GM10847 (cell line): ENCODE data around the gene WARS2.

Experiments used
- POLR2A ChIP-seq: IDR thresholded peaks from 2 replicates; pipeline ENCODE4 v1.6.1; 2011; ENCODE audit not compliant: insufficient read length; ENCODE audit errors: extremely low read depth

WARS2 gene

DNA sequence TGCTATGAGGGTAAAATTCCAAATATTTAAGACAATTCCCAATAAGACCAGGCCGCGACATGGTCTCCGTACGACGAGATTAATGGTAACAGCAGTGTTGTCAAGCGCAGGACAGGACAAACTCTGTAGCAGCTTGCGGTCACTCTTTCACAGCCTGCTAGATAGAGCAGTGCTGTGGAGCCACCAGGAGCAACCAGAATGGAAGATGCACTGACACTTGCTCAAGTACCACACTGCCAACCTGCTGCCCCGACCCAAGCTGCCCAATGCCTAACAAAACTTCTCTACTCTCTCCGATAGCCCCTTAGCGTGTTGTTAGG is 636 bp downstream of the WARS2 start:
- no peak for TF ChIP-seq POLR2A

DNA sequence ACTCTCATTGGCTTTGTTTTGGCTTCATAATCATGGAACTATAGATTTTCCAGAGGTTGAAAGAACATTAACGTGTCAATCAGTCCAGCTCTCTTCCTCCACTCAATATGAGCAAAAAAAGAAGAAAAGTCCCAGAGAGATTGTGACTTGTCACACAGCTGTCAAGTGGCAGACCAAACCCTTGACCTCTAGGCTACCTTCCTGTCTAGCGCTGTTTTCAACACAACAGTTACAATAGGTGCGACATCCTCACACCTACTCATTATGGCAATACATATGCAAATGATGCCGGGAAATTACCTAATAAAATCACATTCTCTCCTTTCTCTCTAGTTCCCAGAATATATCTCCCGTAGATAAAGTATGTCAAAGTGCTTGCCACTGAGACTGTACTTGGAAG is 1.1 kb downstream of the WARS2 start:
- TF ChIP-seq POLR2A = no peak

DNA sequence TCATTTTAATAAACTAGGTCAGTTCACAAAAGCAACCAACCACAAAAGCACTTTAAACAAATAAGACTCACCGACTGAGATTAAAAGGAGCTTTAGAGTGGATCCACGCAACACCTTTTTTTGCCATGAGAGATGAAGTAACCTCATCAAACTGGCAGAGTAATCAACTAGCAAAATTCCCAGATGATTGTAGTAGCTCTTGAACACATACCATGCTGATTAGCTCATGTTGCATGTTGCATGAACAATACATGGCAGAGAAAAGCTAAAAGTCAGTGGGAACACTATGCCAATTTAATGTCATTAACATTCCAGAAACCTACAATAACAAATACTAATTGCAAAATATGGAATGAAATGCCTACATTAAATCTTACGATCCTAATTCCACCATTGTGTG is 4.1 kb downstream of the WARS2 start:
- TF ChIP-seq POLR2A = no peak

DNA sequence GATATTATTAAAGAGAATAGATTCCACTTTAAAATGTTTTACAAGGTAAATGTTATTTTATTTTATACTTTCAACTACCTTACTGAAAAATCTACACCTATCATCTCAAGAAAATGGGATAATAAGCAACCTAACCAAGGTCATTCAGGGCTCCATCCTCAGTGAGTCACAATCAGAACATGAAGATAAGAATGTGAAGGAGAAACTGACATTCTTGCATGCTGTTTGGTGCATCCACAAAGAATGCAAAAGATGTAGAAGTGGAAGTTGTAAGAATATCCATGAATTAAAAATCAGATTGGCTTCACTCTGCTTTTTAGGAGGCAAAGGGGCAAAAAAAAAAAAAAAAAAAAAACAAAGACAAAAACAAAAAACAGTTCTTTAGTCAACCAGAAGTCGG is 6.5 kb downstream of the WARS2 start:
- no peak for TF ChIP-seq POLR2A

DNA sequence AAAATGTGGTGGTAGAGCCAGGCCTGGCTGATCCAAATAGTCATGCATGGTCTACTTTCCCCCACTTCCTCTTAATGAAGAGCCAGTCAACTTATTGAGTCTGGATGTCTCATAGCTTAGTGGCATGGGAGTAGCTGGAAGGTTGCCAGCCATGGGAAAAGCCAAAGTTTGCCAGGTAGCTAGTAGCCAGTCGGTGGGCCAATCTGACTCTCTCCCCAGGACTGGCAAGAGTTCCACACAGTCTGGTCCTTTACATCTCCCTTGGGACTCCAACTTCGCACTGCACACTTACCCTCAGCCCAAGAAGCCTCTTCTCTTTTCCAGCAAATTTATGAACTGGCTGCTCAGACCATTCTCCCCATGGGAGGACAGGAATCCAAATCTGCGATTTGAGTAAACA is 8.3 kb downstream of the WARS2 start:
- TF ChIP-seq POLR2A = no peak

DNA sequence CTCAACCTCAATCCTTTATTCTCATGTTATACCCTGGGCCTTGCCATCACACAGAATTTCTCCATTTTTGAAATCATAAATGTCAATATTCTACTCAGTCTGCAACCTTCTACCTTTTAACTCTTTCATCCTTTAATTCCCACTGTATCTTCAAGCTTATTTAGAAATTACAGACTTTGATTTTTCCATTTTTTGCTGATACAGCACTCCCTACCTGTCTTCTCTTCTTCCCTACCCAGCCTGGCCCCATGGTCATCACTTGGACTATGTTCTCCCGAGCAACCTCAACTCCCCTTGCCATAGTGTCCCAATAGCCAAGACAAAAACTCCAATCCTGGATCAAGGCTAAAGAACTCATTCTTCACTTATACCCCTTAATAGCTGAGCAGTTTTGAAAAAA is 14.6 kb downstream of the WARS2 start:
- no peak for TF ChIP-seq POLR2A

DNA sequence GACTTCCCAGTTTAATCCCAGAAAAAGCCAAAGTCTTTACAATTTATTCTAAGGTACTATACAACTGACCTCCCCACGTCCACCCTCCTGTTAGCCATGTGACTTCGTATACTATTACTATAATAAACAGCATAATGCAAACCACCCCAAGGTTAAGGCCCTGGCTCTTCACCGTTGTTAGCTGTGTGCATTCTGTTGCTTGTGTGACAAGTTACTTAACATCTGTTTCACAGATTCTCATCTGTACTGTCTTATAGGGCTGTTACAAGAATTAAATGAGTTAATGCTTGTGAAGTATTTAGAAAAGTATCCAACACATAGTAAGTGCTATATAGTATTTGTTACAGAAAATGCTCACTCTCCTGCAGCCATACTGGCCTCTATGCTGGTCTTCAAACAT is 15.7 kb downstream of the WARS2 start:
- no peak for TF ChIP-seq POLR2A

DNA sequence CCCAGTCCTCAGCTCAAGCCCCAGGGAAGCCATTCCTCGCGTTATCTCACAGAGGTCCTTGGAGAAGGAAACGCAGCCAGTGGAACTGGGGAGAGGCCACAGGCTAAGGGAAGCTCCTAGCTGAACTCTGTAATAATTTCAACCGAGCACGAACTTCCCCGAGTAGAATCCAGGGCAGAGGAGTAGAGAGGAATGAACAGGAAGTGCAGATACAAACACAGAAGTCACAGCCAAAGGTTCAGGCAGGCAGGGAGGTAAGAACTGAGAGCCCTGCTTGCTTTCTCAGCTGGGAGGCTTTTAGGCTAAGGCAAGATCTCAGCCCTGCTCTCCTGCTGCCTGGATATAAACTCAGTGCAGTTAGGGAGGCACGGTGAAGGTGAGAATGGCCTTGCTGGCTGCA is 23.7 kb downstream of the WARS2 start:
- no peak for TF ChIP-seq POLR2A

DNA sequence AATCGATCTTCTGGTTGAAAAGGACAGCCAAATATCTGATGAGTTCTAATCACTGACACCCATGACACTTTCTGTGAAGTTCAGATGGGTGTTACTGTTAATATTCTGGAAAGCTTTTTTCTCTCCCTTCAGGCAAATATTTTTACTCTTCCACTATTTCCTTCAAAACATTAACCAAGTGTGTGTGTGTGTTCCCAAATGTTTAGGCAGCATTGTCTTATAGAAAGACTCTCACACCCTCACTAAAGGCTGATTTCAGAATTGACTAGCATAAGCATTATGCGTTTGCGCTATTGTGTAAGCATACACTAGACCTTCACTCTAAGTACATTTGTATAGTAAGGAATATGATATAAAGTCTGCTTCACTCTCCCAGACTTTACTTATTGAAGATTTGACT is 24.7 kb downstream of the WARS2 start:
- TF ChIP-seq POLR2A = no peak

DNA sequence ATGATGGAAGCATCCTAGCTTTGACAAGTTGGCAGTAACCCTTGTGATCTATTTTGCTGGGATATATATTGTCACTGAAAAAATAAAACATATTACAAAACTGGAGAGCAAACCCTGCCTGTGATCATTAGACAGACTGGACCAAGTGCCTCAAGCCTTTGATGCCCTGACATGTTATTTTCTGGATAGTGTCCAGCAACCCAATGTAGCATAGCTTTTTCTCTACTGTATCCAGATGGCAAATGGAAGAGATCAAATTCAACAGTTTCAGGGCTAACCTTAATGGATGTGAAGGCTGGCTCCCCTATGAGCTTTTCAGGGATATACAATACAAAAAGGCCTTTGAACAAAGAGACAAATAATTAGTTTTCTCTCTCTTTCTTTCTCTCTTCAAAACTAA is 25.1 kb downstream of the WARS2 start:
- no peak for TF ChIP-seq POLR2A

DNA sequence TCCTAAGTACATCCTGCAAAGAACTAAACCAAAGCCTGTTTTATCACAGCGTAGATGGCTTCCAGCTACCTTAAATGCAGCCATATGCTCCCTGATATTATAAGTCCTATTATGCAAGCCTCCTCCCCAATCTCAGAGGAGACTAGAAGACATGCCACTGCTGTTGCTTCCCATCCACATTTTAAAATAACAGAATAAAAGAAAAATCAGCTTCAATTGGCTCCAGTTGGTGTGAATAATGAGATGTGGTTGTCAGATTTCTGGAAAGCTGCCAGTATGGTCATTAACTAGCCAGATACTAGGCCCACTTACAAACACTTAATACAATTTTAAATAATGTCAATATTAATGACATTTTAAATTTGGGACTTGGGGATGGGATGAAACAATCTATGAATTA is 25.7 kb downstream of the WARS2 start:
- no peak for TF ChIP-seq POLR2A

DNA sequence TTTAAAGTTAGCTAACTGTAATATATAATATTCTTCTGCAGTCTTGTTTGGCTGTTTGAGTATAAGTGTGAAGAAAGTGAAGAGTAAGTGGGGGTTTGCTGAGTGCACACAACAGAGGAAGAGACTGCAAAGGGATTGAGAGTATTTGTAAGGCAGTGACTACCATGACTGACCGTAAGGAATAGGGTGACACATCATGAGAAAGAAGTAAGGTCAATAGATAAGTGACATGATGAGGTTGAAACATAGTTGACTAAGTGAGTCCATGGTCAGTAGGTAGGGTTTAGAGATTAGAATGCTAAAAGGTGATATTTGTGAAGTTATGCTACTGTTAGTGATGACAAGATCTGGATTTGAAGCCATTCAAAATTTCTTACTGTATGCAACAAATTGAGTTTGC is 27.7 kb downstream of the WARS2 start:
- TF ChIP-seq POLR2A = no peak

DNA sequence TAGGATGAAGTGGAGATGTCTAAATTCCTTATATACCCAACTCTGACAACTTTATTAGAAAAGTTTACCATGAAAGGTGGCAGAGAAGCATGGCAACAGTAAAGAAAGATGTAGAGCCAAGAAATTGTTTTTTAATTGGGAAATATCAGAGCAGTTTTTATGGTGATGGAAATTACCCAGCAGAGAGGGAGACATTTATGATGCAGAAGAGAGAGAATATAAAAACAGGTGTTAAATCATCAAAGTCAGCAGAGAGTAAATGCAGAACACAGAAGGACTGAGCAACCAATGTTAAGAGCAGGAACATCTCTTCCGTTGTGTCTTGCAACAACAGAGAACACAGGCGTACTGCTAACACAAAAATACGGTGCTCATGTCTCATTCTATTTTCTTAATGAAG is 28.2 kb downstream of the WARS2 start:
- TF ChIP-seq POLR2A = no peak

DNA sequence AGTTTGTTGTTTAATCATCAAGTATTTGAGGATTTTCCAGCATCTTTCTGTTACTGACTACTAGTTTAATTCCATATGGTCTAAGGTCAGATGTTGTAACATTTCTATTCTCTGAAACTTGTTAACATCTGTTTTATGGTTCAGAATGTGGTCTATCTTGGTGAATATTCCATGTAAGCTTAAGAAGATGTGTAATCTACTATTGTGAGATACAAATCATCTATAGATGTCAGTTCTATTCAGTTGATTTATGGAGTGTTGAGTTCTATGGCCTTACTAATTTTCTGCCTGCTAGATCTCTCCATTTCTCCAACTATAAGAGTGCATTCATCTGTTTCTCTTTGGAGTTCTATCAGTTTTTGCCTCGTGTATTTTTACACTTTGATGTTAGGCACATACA is 31.5 kb downstream of the WARS2 start:
- TF ChIP-seq POLR2A = no peak

DNA sequence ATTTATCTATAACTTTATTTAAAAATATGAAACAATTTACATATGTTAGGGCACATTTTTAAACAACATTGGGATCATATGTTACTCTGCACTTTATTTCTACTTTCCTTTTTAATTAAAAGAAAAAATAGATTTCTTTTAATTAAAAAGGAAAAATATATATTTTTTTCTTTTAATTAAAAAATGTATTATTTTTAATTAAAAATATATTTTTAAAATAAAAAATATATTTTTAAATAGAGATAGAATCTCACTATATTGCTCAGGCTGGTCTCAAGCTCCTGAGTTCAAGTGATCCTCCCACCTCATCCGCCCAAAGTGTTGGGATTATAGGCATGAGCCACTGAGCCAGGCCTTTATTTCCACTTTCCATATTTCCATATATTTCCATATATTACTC is 36.7 kb downstream of the WARS2 start:
- TF ChIP-seq POLR2A = no peak

DNA sequence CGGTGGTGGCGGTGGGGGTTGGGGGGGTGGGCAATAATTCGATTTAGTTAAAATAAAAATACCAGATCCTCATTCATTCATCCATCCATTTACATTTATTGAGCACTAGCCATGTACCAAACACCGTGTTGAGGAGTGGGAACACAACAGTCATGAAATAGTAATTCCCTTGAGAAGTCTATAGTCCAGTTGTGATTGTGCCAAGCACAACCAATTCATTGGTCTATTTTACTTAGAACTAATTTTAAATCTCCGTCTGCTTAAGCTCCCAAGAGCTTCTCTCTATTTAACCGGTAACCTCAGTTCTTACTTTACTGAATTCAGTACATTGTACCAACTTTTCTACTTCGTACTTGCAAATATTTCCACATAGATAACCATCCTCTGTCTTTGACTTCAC is 38.4 kb downstream of the WARS2 start:
- TF ChIP-seq POLR2A = no peak

DNA sequence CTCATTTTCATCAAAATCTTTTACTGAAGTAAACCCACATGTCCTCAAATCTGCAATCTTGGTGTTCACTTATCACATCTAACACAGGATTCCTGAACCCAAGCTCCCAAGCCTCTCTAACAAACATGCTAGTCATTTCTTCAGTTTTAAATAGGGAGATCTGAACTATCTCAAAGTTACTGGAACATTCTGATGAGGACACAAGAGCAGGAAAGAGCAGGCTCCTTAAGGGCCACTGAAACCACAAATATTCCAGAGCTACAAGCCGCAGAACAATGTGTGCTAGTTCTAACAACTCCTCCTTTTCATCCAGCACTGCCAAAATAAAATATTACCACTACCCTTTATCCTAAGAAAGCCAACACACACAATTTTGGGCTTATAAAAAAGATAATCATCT is 38.9 kb downstream of the WARS2 start:
- TF ChIP-seq POLR2A = no peak

DNA sequence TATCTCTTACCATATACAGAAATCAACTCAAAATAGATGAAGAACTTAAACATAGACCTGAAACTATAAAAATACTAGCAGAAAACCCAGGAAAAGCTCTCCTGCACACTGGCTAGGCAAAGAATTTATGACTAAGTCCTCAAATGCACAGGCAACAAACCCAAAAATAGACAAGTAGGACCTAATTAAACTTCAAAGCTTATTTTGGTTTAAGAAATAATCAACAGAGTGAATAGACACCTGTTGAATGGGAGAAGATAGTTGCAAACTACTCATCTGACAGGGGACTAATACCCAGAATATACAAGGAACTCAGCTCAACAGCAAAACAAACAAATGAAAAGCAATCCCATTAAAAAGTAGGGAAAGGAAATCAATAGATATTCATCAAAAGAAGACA is 40.7 kb downstream of the WARS2 start:
- no peak for TF ChIP-seq POLR2A
